ENCODE results near the gene SPATA31D4.

Gene SPATA31D4

DNA sequence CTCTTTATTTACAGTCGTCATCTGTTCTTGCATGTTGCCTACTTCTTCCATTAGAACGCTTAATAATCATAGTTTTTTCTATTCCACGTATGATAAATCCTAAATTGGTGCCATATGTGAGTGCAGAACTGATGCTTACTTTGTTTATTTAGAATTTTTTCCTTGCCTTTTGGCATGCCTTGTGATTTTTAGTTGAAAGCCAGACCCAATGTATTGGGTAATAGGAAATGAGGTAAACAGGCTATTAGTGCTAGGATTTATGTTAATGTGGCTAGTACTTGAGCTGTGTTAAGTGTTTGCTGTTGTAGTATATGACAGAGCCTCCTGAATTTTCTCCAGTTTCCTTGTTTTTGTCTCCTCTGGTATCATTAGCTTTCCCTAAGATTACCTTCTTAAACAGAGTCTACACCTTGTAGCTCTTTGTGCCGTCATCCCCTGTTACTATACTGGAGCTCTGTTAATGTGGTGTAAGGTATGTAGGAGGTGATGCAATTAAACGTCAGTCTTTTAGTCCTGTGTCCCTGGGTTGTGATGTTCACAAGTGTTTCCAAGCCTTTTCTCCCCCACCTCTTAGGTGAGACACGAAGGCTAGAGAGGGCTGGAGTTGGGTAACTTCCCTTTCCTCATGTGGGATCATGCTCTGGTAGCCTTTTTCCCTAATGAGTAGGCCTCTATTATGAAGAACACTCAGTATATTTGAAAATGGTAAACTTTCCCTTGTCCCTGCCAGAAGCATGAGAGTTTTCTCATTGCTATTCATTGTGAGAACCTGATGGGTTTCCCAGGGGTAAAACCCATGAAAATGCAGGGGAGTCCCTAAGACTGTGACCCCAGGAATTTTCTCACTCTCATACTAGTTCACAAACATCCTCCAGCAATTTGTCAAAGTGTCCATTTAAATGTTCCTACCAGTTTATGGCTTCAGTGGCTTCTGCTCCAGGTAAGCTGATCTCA lies 36.3 kb downstream of the SPATA31D4 start:
- no peak for DNase-seq (ENCODE audit: low read depth)

DNA sequence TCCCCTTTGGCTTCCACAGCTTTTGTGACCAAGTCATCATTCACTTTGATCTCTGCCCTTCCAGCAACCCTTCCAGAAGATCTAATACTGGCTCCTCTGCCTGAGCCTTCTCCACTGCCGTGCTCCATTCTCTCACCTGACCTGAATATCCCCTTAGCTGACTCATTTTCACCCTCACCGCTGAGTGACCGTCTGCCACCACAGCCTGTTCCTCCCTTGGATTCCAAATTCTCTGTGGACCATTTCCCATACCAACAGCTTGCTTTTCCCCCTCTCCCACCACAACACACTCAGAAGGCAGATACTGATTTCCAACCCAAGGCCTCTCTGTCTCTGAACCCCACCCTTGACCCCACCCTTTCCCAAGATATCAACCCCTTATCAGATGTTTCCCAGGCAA lies 39.8 kb downstream of the SPATA31D4 start:
- DNase-seq (ENCODE audit: low read depth) = no peak

DNA sequence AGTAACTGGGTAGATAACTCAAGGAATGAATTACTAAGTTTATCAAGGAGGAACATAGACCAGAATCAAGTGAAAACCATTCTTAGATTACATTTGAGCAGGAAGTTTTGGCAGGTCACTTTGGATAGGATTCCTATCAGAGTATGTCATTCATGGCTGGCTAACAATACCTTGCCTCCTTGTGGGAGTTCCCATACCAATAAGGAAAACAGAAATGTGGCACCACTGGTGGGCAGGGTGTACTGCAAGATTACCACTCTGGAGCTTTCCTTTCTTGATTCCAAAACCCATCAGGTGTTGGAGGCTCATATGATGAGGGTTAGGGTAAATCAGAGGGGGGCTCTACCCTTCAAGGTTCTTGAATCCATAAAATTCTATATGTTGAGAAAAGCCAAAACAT lies 41.7 kb downstream of the SPATA31D4 start:
- DNase-seq (ENCODE audit: low read depth) = no peak

DNA sequence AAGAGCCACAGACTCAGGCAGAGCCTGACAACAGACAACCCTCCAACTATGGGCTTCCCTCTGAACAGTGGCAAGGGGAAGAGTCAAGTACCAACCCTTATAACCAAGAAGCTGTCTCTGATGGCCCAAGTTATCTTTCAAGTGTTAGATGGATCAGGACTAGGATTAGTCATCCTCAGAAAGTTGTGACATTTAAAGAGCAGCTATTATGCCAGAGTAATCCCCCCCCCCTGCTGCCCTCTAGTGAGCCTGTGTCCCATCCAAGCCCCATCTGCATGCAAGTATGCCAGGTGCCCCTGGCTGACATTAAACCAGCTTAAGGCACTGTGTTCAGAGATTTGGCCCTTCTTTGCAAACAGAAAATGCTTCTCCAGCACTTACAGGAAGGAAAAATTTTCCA lies 43.5 kb downstream of the SPATA31D4 start:
- DNase-seq (ENCODE audit: low read depth) = no peak

DNA sequence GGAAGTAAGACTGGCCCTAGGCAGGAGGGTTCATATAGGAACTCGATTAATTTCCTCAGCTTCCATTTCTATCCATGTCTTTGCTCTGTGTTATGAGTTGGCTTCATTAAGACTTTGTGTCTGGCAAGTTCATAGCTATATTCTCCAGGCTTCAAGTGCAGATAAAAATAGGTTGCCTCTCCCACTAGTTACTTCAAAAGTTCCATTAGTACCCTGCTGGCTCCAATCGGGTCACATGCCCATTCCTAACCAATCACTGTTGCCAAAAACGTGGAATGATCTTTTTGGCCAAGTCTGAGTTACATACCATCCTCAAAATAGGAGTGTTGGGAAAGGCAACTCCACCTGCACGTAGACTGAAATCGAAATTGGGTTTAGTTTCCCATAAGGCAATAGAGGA lies 46.5 kb downstream of the SPATA31D4 start:
- DNase-seq (ENCODE audit: low read depth) = no peak

DNA sequence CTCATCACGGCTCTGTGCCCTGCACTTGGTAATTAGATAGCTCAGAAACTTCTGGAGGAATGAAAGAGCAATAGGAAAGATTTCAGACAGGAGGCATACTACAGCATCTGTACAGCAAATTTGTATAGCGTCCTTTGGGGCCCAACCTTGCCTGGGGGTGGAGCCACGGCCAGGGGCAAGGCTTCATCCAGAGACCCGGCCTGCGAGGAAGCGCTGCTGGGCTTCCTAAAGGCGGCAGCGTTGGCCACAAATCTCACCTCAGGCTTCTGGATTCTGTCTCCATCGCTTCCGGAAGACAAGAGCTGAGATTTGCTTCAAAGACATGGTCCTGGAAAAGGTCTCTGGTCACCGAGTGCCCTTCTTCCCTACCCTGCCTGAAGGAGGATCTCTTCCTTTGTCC lies 48.1 kb downstream of the SPATA31D4 start:
- no peak for DNase-seq (ENCODE audit: low read depth)

DNA sequence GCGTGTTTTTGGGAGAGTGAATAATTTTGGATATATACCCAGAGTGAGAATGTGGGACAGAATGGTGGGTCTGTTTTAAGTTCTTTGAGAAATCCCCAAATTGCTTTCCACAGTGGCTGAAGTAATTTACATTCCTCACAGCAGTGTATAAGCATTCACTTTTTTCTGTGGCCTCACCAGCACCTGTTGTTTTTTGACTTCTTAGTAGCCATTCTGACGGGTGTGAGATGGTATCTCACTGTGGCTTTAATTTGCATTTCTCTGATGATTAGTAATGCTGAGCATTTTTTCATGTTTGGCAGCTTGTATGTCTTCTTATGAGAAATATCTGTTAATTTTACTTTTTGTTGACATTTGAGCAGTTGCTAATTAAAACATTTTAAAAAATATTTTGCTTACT lies 51.0 kb downstream of the SPATA31D4 start:
- DNase-seq (ENCODE audit: low read depth) = no peak

DNA sequence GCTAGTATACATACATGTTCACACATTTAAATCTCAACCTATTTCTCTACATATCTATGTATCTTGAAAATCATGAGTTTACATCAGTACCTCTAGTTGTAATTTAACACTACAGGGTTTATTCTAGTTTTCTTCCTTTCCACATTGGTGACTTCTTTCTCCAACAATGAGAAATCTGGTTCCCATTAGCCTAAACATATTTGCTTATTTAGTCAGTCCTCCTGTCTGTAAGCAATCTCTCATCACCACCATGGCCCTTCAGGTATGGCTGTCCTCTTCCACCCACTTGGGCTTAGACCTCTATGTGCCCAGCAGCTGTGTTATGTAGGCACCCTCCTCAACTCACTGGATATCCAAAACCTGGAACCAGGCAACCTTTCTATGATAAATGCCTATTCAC lies 52.3 kb downstream of the SPATA31D4 start:
- no peak for DNase-seq (ENCODE audit: low read depth)

DNA sequence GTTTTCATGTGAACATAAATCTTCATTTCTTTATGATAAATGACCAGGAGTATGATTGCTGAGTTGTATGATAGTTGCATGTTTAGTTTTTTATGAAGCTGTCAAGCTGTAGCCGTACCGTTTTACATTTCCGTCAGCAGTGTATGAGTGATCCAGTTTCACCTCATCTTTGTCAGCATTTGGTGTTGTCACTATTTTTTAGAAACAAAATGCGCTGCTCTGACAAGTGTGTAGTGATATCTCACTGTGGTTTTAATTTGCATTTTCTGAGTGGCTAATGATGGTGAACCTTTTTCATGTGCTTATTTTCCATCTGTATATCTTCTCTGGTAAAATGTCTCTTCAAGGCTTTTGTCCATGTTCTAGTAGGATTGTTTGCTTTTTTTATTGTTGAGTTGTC lies 53.7 kb downstream of the SPATA31D4 start:
- DNase-seq (ENCODE audit: low read depth) = no peak

Measured in T-helper 22 cell (primary cell).